Smooth muscle cell (in vitro differentiated cells): Measurements from ENCODE around the gene RPL4. TPM values are rescaled to one million over a fixed set of nuclear protein-coding genes. Genes with fewer than 3 reads are reported as not detected.
"Not testable (repeated sequence)": the region's sequence is repeated elsewhere in the genome, so short reads cannot be mapped to it uniquely, and the experiment has no call there.

Source experiments
- DNase-seq: peaks from one replicate; lab custom pipeline; 2025; ENCODE audit not compliant: unreplicated experiment; lab: John Stamatoyannopoulos, UW
- H2AFZ ChIP-seq: fragments of 200-600 bp; sonication (generic); 2 replicates; pipeline ENCODE4 v1.6.0; 2016; ENCODE audit warnings: antibody characterized with exemption, low read depth, mild to moderate bottlenecking
- H3F3A ChIP-seq: fragments of 200-600 bp; sonication (generic); 2 replicates; pipeline ENCODE4 v1.6.0; 2017; ENCODE audit warnings: antibody characterized with exemption, low read depth
- H3K27ac ChIP-seq: fragments of 200-600 bp; sonication (generic); 2 replicates; pipeline ENCODE4 v1.5.1; 2016; ENCODE audit warnings: low read depth, mild to moderate bottlenecking
- H3K27me3 ChIP-seq: fragments of 200-600 bp; sonication (generic); 2 replicates; pipeline ENCODE4 v1.6.1; 2016; ENCODE audit warnings: low read depth, mild to moderate bottlenecking
- H3K36me3 ChIP-seq: fragments of 200-600 bp; sonication (generic); 2 replicates; pipeline ENCODE4 v1.5.1; 2016; ENCODE audit warnings: low read depth
- H3K4me1 ChIP-seq: fragments of 200-600 bp; sonication (generic); 2 replicates; pipeline ENCODE4 v1.5.1; 2016; ENCODE audit warnings: low read depth
- H3K4me2 ChIP-seq: fragments of 200-600 bp; sonication (generic); 2 replicates; pipeline ENCODE4 v1.6.0; 2016; ENCODE audit warnings: mild to moderate bottlenecking
- H3K4me3 ChIP-seq: fragments of 200-600 bp; sonication (generic); 2 replicates; pipeline ENCODE4 v1.5.1; 2016; ENCODE audit warnings: mild to moderate bottlenecking
- H3K79me2 ChIP-seq: fragments of 200-600 bp; sonication (generic); 2 replicates; pipeline ENCODE4 v1.6.0; 2016; ENCODE audit warnings: low read depth, mild to moderate bottlenecking
- H3K9ac ChIP-seq: fragments of 200-600 bp; sonication (generic); 2 replicates; pipeline ENCODE4 v1.6.0; 2016; ENCODE audit warnings: low read depth
- H3K9me3 ChIP-seq: fragments of 200-600 bp; sonication (generic); replicated peaks from 2 replicates; pipeline ENCODE4 v1.5.1; 2016; ENCODE audit warnings: low read depth
- H4K20me1 ChIP-seq: fragments of 200-600 bp; sonication (generic); 2 replicates; pipeline ENCODE4 v1.6.0; 2016; ENCODE audit warnings: low read depth
- WGBS: methylation state at CpG from one replicate; pipeline ENCODE4 v1.1.7; 2016; ENCODE audit warnings: low lambda C conversion rate; 5-methylcytosine and 5-hydroxymethylcytosine counted together
- polyA plus RNA-seq: library from polyadenylated mRNA; unstranded; fragments of >200 nt; fragmentation: Nextera tagmentation; extraction: Ambion mirVana; gene quantifications from 2 replicates; pipeline ENCODE4 v1.2.1, GENCODE V29; 2016
- total RNA-seq: library from RNA; depleted of rRNA; stranded (reverse); fragments of >200 nt; gene quantifications from 2 replicates; pipeline ENCODE4 v1.2.3, GENCODE V29; 2014
- TF ChIP-seq, protein P1 (sequence below): fragments of 200-600 bp; sonication (generic); IDR thresholded peaks from 2 replicates; pipeline ENCODE4 v1.5.1; 2017; ENCODE audit warnings: borderline replicate concordance, mild to moderate bottlenecking, antibody characterized with exemption; ENCODE audit not compliant: insufficient read depth, poor library complexity, severe bottlenecking

The RPL4 gene
- total and polyA plus RNA-seq, 2 experiments from 2014 or later, result 732 to 3,841 TPM

DNA sequence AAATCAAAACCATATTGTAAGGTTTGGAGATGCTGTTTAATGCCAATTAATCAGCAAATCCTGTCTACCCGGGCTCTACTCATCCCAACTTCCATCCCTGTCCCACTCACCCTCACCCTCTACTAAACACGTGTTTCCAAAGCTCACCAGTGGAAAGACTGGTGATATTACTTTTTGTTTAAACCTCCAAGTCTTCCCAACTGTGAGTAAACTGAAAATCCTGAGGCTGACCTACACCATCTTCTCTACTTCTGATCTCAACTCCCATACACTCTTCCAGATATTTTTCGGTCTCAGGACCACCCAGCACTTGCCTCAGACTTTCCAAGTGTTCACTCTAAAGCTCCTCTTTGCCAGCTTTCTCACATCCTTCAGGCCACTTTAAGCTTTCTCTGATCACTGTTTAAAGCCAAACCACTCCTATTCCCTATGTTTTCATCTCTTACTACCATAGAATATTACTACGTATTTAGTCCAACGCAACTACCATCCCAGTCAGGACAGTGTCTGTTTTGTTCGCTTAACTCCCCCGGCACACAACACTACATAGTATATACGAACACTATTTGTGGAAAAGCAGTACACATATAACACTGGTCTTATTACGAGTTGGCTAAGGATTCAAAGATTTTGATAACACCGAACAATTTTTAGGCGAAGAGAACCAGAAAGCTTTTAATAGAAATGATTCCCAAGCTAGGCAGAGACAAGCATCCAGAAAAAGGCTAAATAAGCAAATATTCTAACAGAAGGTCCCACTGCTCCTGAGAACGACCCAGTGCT is 684 bp downstream of the RPL4 start:
- Histone ChIP-seq H3K4me3 (peak overlapping the region; percentile 99), H3K79me2 (peaks cover 72% of the 10 kb centered on the region), H3K9me3 (no peaks in the 10 kb centered on the region), H3K9ac (peak overlapping the region; percentile 100), H3K27me3 (no peaks in the 10 kb centered on the region), H4K20me1 (peaks cover 51% of the 10 kb centered on the region), H3K4me2 (peak overlapping the region; percentile 100), H3K4me1 (peaks cover 28% of the 10 kb centered on the region), H3K27ac (peak overlapping the region; percentile 99), H3K36me3 (peaks cover 25% of the 10 kb centered on the region), H2AFZ (peak overlapping the region; percentile 98), H3F3A (peaks cover 38% of the 10 kb centered on the region)
- DNase-seq, result no peak
- 1% methylated on average over 12 of the region's 12 CpGs for WGBS
- TF ChIP-seq, protein P1, sequence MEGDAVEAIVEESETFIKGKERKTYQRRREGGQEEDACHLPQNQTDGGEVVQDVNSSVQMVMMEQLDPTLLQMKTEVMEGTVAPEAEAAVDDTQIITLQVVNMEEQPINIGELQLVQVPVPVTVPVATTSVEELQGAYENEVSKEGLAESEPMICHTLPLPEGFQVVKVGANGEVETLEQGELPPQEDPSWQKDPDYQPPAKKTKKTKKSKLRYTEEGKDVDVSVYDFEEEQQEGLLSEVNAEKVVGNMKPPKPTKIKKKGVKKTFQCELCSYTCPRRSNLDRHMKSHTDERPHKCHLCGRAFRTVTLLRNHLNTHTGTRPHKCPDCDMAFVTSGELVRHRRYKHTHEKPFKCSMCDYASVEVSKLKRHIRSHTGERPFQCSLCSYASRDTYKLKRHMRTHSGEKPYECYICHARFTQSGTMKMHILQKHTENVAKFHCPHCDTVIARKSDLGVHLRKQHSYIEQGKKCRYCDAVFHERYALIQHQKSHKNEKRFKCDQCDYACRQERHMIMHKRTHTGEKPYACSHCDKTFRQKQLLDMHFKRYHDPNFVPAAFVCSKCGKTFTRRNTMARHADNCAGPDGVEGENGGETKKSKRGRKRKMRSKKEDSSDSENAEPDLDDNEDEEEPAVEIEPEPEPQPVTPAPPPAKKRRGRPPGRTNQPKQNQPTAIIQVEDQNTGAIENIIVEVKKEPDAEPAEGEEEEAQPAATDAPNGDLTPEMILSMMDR, result no peak

DNA sequence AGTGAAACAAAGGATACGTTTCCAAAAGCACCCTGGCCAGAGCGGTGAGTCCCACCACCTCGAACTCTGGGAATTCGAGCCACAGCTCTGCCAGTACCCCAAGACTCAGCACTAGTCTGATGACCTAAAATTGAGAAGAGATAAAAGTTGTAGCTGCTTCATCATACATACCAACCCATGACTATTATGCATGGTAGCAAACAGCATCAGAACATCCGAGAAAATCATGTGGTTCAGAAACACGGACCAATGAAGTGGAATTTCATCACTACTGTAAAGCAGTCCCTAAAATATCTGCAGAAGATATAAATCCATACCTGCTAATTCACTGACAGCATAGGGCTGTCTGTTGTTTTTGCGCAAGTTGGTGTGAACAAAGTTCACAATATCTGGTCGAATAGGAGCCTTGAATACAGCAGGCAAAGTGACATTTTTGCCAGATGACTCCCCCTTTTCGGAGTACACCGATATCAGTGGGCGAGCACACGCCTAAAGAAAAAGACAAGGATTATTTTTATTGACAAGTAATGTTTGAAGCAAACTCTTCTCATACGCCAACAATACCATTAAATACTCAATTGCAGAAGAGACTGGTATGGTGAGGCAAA is 1.5 kb downstream of the RPL4 start:
- H2AFZ ChIP-seq, H3K27me3 ChIP-seq, DNase-seq, H3K9me3 ChIP-seq: not testable (repeated sequence)
- peaks cover 60% of the 10 kb centered on the region for H4K20me1 ChIP-seq
- peak overlapping the region; percentile 99 for H3K27ac ChIP-seq
- H3K79me2 ChIP-seq, result peaks cover 71% of the 10 kb centered on the region
- whole genome bisulfite sequencing, result 44% methylated on average over 13 of the region's 13 CpGs
- H3K4me2 ChIP-seq, result peak overlapping the region; percentile 100
- peaks cover 30% of the 10 kb centered on the region for H3K36me3 ChIP-seq
- H3F3A ChIP-seq, result peaks cover 46% of the 10 kb centered on the region
- peak overlapping the region; percentile 99 for H3K4me3 ChIP-seq
- H3K4me1 ChIP-seq, result peaks cover 28% of the 10 kb centered on the region
- peak overlapping the region; percentile 100 for H3K9ac ChIP-seq

DNA sequence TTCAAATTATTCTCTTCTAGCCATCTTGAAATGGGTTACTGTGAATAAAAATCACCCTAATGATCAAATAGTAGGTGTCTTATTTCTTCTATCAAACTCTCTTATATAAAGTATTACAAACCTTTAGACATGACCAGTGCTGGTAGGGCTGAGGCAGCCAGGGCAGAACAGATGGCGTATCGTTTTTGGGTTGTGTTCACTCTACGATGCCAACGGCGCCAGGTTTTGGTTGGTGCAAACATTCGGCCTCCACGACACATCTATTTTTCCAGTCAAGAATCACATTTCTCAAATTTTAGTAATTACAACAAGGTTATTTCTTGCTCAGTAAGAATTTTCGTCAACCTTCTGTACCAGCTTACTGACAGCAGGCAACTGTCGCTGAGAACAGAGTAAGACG is 2.2 kb downstream of the RPL4 start:
- H4K20me1 ChIP-seq, result peaks cover 62% of the 10 kb centered on the region
- peak overlapping the region; percentile 99 for H3K27ac ChIP-seq
- H3K4me3 ChIP-seq, result peak overlapping the region; percentile 99
- H2AFZ ChIP-seq, result no peak overlapping the region
- TF ChIP-seq, protein P1, result no peak
- peak overlapping the region; percentile 100 for H3K4me2 ChIP-seq
- no peaks in the 10 kb centered on the region for H3K9me3 ChIP-seq
- H3K36me3 ChIP-seq, result peaks cover 30% of the 10 kb centered on the region
- H3F3A ChIP-seq, result peaks cover 49% of the 10 kb centered on the region
- DNase-seq, result no peak
- no peaks in the 10 kb centered on the region for H3K27me3 ChIP-seq
- 90% methylated on average over 10 of the region's 10 CpGs for WGBS
- H3K4me1 ChIP-seq, result peaks cover 28% of the 10 kb centered on the region
- peaks cover 66% of the 10 kb centered on the region for H3K79me2 ChIP-seq
- peak overlapping the region; percentile 100 for H3K9ac ChIP-seq

DNA sequence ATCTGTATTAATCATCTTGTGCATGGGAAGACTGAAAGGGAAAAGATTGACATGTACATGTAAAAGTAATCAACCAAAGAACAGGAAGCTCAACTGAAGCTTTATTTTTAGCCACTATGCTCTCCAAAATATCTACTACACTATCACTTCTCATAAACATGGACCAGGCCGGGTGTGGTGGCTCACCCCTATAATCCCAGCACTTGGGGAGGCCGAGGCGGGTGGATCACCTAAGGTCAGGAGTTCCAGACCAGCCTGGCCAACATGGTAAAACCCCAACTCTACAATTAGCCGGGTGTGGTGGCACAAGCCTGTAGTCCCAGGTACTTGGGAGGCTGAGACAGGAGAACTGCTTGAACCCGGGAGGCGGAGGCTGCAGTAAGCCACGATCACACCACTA is 4.3 kb downstream of the RPL4 start:
- H3K4me2 ChIP-seq, H3K9ac ChIP-seq, H3K27me3 ChIP-seq, H3K9me3 ChIP-seq, DNase-seq, H3K4me3 ChIP-seq, H2AFZ ChIP-seq: not testable (repeated sequence)
- Histone ChIP-seq H3F3A (peaks cover 49% of the 10 kb centered on the region), H3K79me2 (peaks cover 61% of the 10 kb centered on the region), H4K20me1 (peaks cover 62% of the 10 kb centered on the region), H3K27ac (peak overlapping the region; percentile 99), H3K4me1 (peaks cover 21% of the 10 kb centered on the region), H3K36me3 (peaks cover 30% of the 10 kb centered on the region)
- WGBS, result 96% methylated on average over 7 of the region's 7 CpGs
